ENCODE measurements around the gene KRT86.
"Not testable (repeated sequence)": the region's sequence is repeated elsewhere in the genome, so short reads cannot be mapped to it uniquely, and the experiment has no call there.

The KRT86 gene

DNA sequence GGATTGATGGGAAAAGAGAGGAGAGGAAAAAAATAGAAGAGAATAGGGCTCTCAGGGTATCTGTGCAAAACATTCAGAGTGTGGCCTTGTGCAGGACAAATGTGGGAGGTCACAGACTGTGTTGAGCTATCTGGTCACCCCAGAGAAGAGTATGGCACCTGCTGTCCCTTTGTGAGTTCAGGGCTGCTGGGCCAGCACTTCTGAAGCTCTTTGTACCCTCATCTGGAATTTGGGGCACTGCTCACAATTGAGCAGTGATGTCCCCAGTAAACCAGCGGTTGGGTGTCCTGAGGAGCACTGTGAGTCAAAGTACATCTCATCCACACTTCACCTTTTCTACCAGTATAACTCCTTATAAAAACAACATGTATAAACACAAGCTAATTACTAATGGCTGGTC is 19.5 kb downstream of the KRT86 start:
- Histone ChIP-seq H3K9me3 (no peaks in the 10 kb centered on the region), H3K4me1 (no peaks in the 10 kb centered on the region), H3K27me3 (ENCODE audit: low read depth) (peaks cover 5% of the 10 kb centered on the region; the same call in 1 of the 2 replicates), H3K4me3 (no peak overlapping the region), H3K36me3 (replicated peaks) (no peaks in the 10 kb centered on the region)
- in situ Hi-C loops (cut with MboI; ENCODE audit: low sequenced_read_pairs): no loop called here
- no peak for DNase-seq (ENCODE audit: low spot score in 2 of 2)

DNA sequence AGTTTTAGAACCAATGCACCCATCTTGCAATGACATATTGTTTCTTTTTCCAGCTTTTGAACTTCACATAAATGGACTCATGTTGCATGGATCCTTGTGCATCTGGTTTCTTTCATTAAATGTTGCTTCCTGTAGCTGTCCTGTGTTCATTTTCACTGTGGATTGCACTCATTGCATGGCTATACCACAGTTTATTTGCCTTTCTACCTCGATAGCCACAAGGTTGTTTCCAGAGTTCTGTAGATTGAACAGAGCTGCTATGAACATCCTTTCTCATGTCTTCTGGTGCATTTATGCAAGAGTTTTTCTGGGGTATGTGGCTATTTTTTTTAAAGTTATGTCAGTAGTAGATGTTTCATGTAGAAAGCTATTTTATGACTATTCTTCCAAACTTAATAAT is 20.4 kb downstream of the KRT86 start:
- Histone ChIP-seq H3K4me3 (no peak overlapping the region), H3K27me3 (ENCODE audit: low read depth) (peaks cover 5% of the 10 kb centered on the region; the same call in 1 of the 2 replicates), H3K36me3 (replicated peaks) (no peaks in the 10 kb centered on the region), H3K9me3 (no peaks in the 10 kb centered on the region), H3K4me1 (no peaks in the 10 kb centered on the region)
- DNase-seq (ENCODE audit: low spot score in 2 of 2): no peak
- in situ Hi-C loops (cut with MboI; ENCODE audit: low sequenced_read_pairs): no loop called here

- Histone ChIP-seq H3K9me3 (no peaks in the 10 kb centered on the region), H3K27me3 (ENCODE audit: low read depth) (peaks cover 5% of the 10 kb centered on the region; the same call in 1 of the 2 replicates), H3K4me1 (no peaks in the 10 kb centered on the region), H3K4me3 (no peak overlapping the region), H3K36me3 (replicated peaks) (no peaks in the 10 kb centered on the region)
- in situ Hi-C loops (cut with MboI; ENCODE audit: low sequenced_read_pairs): no loop called here
- DNase-seq (ENCODE audit: low spot score in 2 of 2): no peak
Observed at GRCh38 chr12:52295663-52296062, 21.2 kb downstream of the KRT86 start.

- in situ Hi-C loops (cut with MboI; ENCODE audit: low sequenced_read_pairs): no loop called here
- H3K4me1 ChIP-seq: no peaks in the 10 kb centered on the region
Observed at GRCh38 chr12:52296572-52297215, 22.2 kb downstream of the KRT86 start.

DNA sequence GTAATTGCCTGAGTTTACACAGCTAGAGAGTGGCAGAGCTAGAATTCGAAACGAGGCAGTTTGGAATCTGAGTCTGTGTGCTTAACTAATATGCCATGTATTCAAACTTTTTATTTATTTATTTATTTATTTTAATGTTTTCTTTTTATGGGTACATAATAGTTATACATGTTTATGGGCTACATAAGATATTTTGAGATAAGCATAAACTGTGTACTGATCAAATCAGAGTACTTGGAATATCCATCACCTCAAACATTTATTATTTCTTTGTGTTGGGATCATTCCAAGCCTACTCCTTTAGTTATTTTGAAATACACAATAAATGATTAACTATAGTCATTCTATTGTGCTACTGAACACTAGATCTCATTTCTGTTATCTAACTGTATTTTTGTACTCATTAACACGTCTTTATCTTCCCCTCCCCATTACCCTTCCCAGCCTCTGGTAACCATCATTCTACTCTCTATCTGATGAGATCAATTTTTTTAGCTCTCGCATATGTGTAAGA is 24.3 kb downstream of the KRT86 start:
- Histone ChIP-seq H3K4me3 (no peak overlapping the region), H3K27me3 (ENCODE audit: low read depth) (peaks cover 2% of the 10 kb centered on the region; the same call in 1 of the 2 replicates), H3K36me3 (replicated peaks) (no peaks in the 10 kb centered on the region), H3K4me1 (no peaks in the 10 kb centered on the region), H3K9me3 (no peaks in the 10 kb centered on the region)
- in situ Hi-C loops (cut with MboI; ENCODE audit: low sequenced_read_pairs): no loop called here
- no peak for DNase-seq (ENCODE audit: low spot score in 2 of 2)

More at GRCh38 chr12:52296572-52297215, 22.2 kb downstream of the KRT86 start:
- Histone ChIP-seq H3K9me3 (no peaks in the 10 kb centered on the region), H3K36me3 (replicated peaks) (no peaks in the 10 kb centered on the region), H3K4me3 (no peak overlapping the region), H3K27me3 (ENCODE audit: low read depth) (peaks cover 4% of the 10 kb centered on the region)
- no peak for DNase-seq (ENCODE audit: low spot score in 2 of 2)

GRCh38 chr12:52300796-52301691 is 26.6 kb downstream of the KRT86 start:
- no peaks in the 10 kb centered on the region for H3K9me3 ChIP-seq
- H3K4me3 ChIP-seq: no peak overlapping the region
- H3K27me3 ChIP-seq (ENCODE audit: low read depth): no peaks in the 10 kb centered on the region; the same call in 1 of the 2 replicates
- in situ Hi-C loops (cut with MboI; ENCODE audit: low sequenced_read_pairs): no loop called here
- no peaks in the 10 kb centered on the region for H3K4me1 ChIP-seq
- H3K36me3 ChIP-seq (replicated peaks): no peaks in the 10 kb centered on the region
- DNase-seq (ENCODE audit: low spot score in 2 of 2): no peak

DNA sequence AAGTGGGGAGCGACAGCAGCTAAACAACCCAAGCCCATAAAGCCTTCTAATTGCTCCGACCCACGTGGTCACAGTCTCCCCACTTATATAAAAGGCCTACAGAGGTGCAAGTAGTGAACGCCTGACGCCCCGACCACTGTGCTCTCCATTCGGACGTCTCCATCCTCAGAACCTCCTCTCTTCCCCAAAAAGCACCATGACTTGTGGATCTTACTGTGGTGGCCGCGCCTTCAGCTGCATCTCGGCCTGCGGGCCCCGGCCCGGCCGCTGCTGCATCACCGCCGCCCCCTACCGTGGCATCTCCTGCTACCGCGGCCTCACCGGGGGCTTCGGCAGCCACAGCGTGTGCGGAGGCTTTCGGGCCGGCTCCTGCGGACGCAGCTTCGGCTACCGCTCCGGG is 27.3 kb downstream of the KRT86 start:
- H3K36me3 ChIP-seq (replicated peaks); DNase-seq (ENCODE audit: low spot score in 2 of 2); in situ Hi-C loops (cut with MboI; ENCODE audit: low sequenced_read_pairs); H3K27me3 ChIP-seq (ENCODE audit: low read depth); H3K9me3 ChIP-seq; H3K4me1 ChIP-seq; H3K4me3 ChIP-seq: not testable (repeated sequence)

DNA sequence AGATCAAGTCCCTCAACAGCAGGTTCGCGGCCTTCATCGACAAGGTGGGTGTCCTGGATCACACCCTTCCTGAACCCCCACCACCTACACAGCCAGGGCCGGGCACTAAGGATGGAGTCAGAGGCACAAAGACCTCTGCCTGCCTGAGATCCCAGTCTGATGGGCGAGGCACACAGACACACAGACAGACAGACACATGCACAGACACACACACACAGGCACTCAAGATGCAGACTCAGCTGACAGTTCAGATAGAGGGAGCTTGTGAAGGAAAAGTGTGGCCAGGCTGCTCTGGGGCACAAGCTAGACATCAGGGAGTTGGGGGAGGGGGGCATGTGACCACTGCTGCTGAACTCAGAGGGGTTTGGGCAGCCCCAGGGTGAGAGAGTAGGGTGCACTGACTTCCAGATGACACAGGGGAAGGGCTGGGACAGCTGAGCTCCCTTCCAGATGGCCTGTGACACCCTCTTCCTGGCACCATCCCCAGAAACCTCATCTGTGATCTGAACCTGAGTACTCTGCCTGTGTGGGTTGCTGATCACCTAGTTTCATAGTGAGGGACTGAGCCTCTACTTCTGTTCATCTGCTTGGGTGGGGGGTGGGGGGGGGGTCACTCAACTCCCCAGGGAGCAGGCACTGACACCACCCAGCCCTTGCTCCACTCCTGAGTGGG is 27.9 kb downstream of the KRT86 start:
- H3K9me3 ChIP-seq; H3K36me3 ChIP-seq (replicated peaks); DNase-seq (ENCODE audit: low spot score in 2 of 2); in situ Hi-C loops (cut with MboI; ENCODE audit: low sequenced_read_pairs); H3K27me3 ChIP-seq (ENCODE audit: low read depth); H3K4me1 ChIP-seq; H3K4me3 ChIP-seq: not testable (repeated sequence)

GRCh38 chr12:52304941-52305411 is 30.5 kb downstream of the KRT86 start:
- H3K4me3 ChIP-seq; DNase-seq (ENCODE audit: low spot score in 2 of 2); in situ Hi-C loops (cut with MboI; ENCODE audit: low sequenced_read_pairs); H3K36me3 ChIP-seq (replicated peaks); H3K4me1 ChIP-seq; H3K9me3 ChIP-seq: not testable (repeated sequence)
- peaks cover 21% of the 10 kb centered on the region for H3K27me3 ChIP-seq (ENCODE audit: low read depth)

GRCh38 chr12:52305921-52306705 is 31.7 kb downstream of the KRT86 start:
- in situ Hi-C loops (cut with MboI; ENCODE audit: low sequenced_read_pairs): no loop called here
- H3K27me3 ChIP-seq (ENCODE audit: low read depth): peaks cover 21% of the 10 kb centered on the region
- no peaks in the 10 kb centered on the region for H3K9me3 ChIP-seq
- no peak overlapping the region for H3K4me3 ChIP-seq
- no peaks in the 10 kb centered on the region for H3K4me1 ChIP-seq
- no peaks in the 10 kb centered on the region for H3K36me3 ChIP-seq (replicated peaks)
- DNase-seq (ENCODE audit: low spot score in 2 of 2): no peak

DNA sequence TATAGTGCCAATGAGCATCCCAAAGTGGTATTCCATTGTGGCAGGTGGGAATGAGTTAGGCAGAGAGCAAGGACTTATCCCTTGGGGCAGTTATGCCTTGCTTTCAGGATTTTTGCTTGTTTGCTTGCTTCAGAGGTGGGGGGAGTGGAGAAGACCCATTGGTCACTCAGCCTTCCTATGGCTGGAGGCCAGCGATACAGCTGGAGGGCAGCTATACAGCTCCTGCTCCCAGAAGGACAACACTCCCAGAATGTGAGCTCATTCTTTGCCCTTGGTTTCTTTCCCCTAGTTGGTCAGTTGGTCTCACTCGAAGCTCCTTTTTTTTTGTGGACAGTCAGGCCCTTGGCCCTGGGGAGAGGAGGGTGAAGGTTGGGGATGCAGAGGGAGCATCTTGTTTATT is 32.3 kb downstream of the KRT86 start:
- no peak for DNase-seq (ENCODE audit: low spot score in 2 of 2)
- Histone ChIP-seq H3K36me3 (replicated peaks) (no peaks in the 10 kb centered on the region), H3K9me3 (no peaks in the 10 kb centered on the region), H3K4me3 (no peak overlapping the region), H3K4me1 (no peaks in the 10 kb centered on the region), H3K27me3 (ENCODE audit: low read depth) (peaks cover 21% of the 10 kb centered on the region)
- in situ Hi-C loops (cut with MboI; ENCODE audit: low sequenced_read_pairs): no loop called here

- peak; percentile 10 to 72 for DNase-seq (ENCODE audit: low spot score in 2 of 2)
- in situ Hi-C loops (cut with MboI; ENCODE audit: low sequenced_read_pairs): no loop called here
- Histone ChIP-seq H3K4me1 (no peaks in the 10 kb centered on the region), H3K4me3 (peak overlapping the region; percentile 15), H3K27me3 (ENCODE audit: low read depth) (peaks cover 24% of the 10 kb centered on the region), H3K9me3 (no peaks in the 10 kb centered on the region), H3K36me3 (replicated peaks) (no peaks in the 10 kb centered on the region)
Observed at GRCh38 chr12:52307836-52308805, 33.7 kb downstream of the KRT86 start.

Data from HAP-1 (cell line).